Activated naive CD8-positive, alpha-beta T cell treated with anti-CD3 and anti-CD28 coated beads for 36 hours (primary cell): ENCODE data around the gene KIF1A. TPM values are rescaled to one million over a fixed set of nuclear protein-coding genes. Genes with fewer than 3 reads are reported as not detected.
"Not testable (repeated sequence)": the region's sequence is repeated elsewhere in the genome, so short reads cannot be mapped to it uniquely, and the experiment has no call there.

Experiments
- DNase-seq: peaks from one replicate; pipeline ENCODE4 v3.0.0; 2021
- H3K27ac Mint-ChIP-seq: one replicate; pipeline ENCODE4 v1.8.0; 2022; ENCODE audit warnings: mild to moderate bottlenecking, moderate library complexity, mixed read lengths
- H3K27me3 Mint-ChIP-seq: one replicate; pipeline ENCODE4 v1.8.0; 2022; ENCODE audit warnings: mild to moderate bottlenecking, mixed read lengths
- H3K36me3 Mint-ChIP-seq: one replicate; pipeline ENCODE4 v1.8.0; 2021; ENCODE audit warnings: mild to moderate bottlenecking, mixed read lengths
- H3K4me1 Mint-ChIP-seq: one replicate; pipeline ENCODE4 v1.8.0; 2021; ENCODE audit warnings: mixed read lengths
- H3K4me3 Mint-ChIP-seq: one replicate; pipeline ENCODE4 v1.8.0; 2022; ENCODE audit warnings: mild to moderate bottlenecking, moderate library complexity, mixed read lengths
- H3K9me3 Mint-ChIP-seq: one replicate; pipeline ENCODE4 v1.8.0; 2022; ENCODE audit warnings: mixed read lengths
- total RNA-seq, 2 experiments: library from RNA; stranded (reverse); gene quantifications; one replicate each; pipeline ENCODE4 v1.2.3, GENCODE V29; 2021

Gene KIF1A
- total RNA-seq, 2 experiments from 2014 or later: 7.7 to 8.2 TPM

DNA sequence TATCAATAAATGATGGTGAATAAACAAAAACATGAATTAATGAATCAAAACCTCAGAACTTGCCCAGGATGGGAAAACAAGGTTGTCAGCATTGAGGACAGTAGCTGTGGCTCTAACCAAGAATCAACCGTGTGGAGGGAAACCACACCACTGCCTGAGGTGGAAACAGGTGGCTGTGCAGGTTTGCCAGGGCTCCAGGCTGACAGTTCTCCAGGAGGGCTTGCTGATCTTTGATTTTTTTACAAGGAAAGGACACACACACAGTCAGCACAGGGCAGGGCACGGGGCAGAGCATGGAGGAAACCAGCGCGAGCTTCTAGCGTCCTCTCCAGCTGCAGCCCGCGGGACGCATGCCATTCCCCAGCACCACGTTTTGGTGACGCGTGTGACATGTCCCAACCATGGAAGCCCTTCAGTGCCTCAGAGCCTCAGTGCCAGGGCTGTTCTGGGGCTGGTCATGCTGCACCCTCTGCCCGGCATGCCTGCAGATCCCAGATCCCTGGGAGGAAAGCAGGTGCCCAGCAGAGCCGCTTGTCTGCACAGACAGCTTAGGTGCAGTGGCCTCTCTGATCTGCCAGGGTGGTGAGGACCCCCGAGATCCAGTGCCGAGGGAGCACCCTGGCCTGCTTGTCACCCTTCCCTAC, 32.8 kb upstream of the KIF1A start:
- DNase-seq: no peak
- no peak overlapping the region for H3K27ac Mint-ChIP-seq
- no peaks in the 10 kb centered on the region for H3K27me3 Mint-ChIP-seq
- H3K9me3 Mint-ChIP-seq: peaks cover 7% of the 10 kb centered on the region
- H3K4me3 Mint-ChIP-seq: no peak overlapping the region
- no peaks in the 10 kb centered on the region for H3K4me1 Mint-ChIP-seq
- H3K36me3 Mint-ChIP-seq: no peaks in the 10 kb centered on the region

DNA sequence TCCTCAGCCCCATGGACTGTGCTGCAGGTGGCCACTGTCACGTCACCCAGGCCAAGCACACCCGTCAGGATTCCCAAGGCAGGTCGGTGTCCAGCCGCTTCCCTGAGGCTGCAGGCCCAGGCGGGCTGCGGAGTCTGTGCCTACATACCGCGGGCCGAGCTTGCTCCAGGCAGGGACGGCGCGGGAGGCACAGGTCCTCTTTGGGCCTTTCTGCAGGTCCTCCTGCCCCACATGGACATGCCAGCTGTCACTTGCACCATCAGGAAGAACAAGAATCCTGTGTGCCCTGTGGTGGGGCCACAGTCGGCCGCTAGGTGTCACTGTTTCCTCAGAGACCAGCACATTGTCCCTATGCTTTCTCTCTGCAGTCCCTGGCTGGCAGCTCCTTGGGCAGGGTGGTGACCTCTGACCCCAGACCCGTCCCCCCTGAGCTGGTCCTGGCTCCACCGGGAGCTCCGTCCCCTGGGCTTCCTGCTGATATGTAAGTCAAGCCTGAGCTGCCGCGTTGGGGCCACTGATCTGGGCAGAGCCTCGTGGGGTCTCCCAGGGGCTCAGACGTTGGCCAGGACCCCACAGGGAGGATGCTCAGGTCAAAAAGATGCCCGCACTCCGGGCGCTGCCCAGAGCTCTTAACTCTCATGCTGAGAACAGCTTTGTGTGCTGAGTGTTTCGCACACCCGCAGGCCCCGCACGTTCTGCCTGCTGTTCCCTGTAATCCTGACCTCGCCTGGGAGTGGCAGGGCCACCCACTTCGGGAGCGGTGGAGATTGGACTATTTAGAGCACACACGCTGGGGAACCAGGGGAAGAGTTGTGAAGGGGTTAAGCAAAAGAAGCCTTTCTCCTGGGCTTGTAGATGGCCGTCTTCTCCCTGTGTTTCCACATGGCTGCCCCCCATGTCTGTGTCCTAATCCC, 31.3 kb upstream of the KIF1A start:
- peak; percentile 71 for DNase-seq
- Mint-ChIP-seq H3K4me1 (no peaks in the 10 kb centered on the region), H3K27me3 (no peaks in the 10 kb centered on the region), H3K36me3 (no peaks in the 10 kb centered on the region), H3K4me3 (no peak overlapping the region), H3K27ac (no peak overlapping the region), H3K9me3 (peaks cover 7% of the 10 kb centered on the region)

DNA sequence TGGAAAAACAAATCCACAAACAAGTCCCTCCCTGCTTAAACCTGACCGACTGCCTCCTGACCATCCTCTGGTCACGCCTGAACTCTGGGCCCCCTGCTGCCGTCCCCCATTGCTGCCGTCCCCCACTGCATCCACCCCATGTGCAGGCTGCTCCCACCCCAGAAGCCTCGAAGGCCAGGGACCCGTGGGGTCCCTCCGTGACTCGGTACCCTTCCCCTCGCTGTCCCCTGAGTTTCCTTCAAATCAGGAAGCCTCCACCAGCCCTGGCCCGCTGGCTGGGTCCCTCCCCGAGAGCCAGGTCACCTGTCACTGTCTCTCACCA, 30.7 kb upstream of the KIF1A start:
- H3K36me3 Mint-ChIP-seq: no peaks in the 10 kb centered on the region

DNA sequence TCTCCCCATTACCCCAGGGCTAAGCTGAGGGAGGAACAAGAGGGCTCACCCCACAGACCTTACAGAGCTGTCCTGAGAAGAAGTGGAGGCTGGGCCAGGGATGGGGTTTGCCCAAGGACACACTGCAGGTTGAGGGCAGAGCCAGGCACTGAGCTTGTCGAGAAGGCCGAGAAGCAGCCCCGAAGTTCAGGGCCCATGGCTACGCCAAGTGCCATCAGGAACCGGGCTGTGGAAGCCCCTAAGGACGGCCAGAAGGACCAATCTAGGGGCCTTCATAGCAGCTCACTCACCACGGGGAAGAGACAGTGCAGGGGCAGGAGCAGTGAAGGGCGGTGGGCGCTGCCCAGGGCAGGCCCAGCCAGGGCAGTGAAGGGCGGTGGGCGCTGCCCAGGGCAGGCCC, 30.0 kb upstream of the KIF1A start:
- no peak overlapping the region for H3K27ac Mint-ChIP-seq
- H3K9me3 Mint-ChIP-seq: peaks cover 7% of the 10 kb centered on the region
- H3K27me3 Mint-ChIP-seq: no peaks in the 10 kb centered on the region
- H3K4me3 Mint-ChIP-seq: no peak overlapping the region
- H3K4me1 Mint-ChIP-seq: no peaks in the 10 kb centered on the region
- H3K36me3 Mint-ChIP-seq: no peaks in the 10 kb centered on the region
- DNase-seq: no peak

More for the DNA sequence above, 30.7 kb upstream of the KIF1A start:
- no peak overlapping the region for H3K27ac Mint-ChIP-seq
- no peak for DNase-seq
- no peaks in the 10 kb centered on the region for H3K4me1 Mint-ChIP-seq
- peaks cover 7% of the 10 kb centered on the region for H3K9me3 Mint-ChIP-seq
- no peak overlapping the region for H3K4me3 Mint-ChIP-seq
- H3K27me3 Mint-ChIP-seq: no peaks in the 10 kb centered on the region

DNA sequence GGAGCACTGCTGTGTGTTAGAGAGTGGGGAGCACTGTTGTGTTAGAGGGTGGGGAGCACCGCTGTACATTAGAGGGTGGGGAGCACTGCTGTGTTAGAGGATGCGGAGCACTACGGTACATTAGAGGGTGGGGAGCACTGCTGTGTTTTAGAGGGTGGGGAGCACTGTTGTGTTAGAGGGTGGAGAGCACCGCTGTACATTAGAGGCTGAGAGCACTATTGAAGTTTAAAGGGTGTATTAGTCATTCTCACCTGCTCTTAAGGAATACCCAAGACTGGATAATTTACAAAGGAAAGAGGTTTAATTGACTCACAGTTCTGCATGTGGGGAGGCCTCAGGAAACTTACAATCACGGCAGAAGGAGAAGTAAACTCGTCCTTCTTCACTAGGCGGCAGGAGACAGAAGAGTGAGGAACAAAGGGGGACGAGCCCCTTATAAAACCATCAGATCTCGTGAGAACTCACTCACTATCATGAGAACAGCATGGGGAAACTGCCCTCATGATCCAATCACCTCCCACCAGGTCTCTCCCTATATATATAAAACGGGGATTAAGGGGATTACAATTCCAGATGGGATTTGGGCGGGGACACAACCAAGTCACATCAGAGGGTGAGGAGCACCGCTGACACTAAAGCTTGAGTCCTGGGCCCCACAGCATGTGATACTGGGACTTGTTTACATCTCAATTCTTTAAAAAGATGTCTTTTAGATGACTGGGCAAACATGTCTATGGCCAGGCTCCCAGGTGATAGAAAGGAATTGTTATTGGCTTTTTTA, 29.1 kb upstream of the KIF1A start:
- DNase-seq: no peak
- Mint-ChIP-seq H3K27me3 (peaks cover 2% of the 10 kb centered on the region), H3K27ac (no peak overlapping the region), H3K4me3 (no peak overlapping the region), H3K36me3 (no peaks in the 10 kb centered on the region), H3K4me1 (no peaks in the 10 kb centered on the region), H3K9me3 (peaks cover 3% of the 10 kb centered on the region)

DNA sequence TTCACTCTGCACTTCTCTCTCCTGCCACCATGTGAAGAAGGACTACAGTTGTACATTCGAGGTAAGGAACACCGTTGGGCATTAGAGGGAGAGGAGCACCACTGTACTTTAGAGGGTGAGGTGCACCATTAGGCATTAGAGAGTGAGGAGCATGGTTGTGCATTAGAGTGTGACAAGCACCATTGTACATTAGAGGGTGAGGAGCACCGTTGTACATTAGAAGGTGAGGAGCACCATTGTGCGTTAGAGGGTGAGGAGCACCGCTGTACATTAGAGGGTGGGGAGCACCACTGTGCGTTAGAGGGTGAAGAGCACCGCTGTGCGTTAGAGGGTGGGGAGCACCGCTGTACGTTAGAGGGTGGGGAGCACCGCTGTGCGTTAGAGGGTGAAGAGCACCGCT, 27.8 kb upstream of the KIF1A start:
- H3K9me3 Mint-ChIP-seq: peaks cover 2% of the 10 kb centered on the region
- no peaks in the 10 kb centered on the region for H3K36me3 Mint-ChIP-seq
- H3K27ac Mint-ChIP-seq: no peak overlapping the region
- H3K4me3 Mint-ChIP-seq: no peak overlapping the region
- no peaks in the 10 kb centered on the region for H3K4me1 Mint-ChIP-seq
- no peak for DNase-seq
- peaks cover 4% of the 10 kb centered on the region for H3K27me3 Mint-ChIP-seq

DNA sequence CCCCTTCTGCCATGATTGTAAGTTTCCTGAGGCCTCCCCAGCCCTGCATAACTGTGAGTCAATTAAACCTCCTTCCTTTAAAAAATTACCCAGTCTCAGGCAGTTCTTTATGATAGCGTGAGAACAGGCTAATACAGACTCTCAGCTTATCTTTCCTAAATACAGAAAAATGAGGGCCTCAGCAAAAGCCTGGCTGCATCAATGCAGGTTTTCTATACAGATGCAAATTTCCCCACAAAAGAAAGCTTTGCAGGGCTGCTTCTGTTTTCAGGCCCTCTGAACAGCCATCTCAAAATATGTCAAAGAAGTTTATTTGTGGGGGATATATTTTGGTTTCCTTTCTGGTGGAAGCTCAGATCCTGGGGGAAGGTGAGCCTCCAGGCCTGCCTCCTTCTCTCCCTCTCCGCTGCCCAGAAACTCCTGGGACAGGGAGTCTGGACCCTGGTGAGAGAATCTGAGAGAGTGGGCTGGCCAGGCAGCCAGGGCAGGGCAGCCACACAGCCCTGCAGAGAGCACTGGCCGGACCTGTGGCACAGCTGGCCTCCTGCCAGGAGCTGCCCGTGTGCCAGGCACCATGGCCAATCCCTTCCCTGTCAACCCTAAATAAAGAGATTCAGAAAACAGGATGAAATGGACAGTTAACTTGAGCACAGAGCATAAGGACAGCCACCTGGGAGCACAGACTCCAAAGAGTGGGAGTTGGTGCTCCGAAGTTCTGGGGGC, 27.0 kb upstream of the KIF1A start:
- Mint-ChIP-seq H3K9me3 (peaks cover 2% of the 10 kb centered on the region), H3K4me1 (no peaks in the 10 kb centered on the region), H3K27me3 (peaks cover 7% of the 10 kb centered on the region), H3K27ac (no peak overlapping the region), H3K4me3 (no peak overlapping the region), H3K36me3 (no peaks in the 10 kb centered on the region)
- no peak for DNase-seq

GRCh38 chr2:240846309-240846708, 26.3 kb upstream of the KIF1A start:
- not testable (repeated sequence) for H3K27me3 Mint-ChIP-seq, H3K4me1 Mint-ChIP-seq, H3K27ac Mint-ChIP-seq, H3K4me3 Mint-ChIP-seq, DNase-seq, H3K36me3 Mint-ChIP-seq, H3K9me3 Mint-ChIP-seq

GRCh38 chr2:240840435-240841060, 20.5 kb upstream of the KIF1A start:
- Mint-ChIP-seq H3K9me3 (peaks cover 2% of the 10 kb centered on the region), H3K27ac (no peak overlapping the region), H3K4me1 (no peaks in the 10 kb centered on the region), H3K36me3 (no peaks in the 10 kb centered on the region), H3K27me3 (peaks cover 7% of the 10 kb centered on the region), H3K4me3 (no peak overlapping the region)
- no peak for DNase-seq

GRCh38 chr2:240839152-240840143, 19.4 kb upstream of the KIF1A start:
- Mint-ChIP-seq H3K27me3 (peaks cover 7% of the 10 kb centered on the region), H3K36me3 (no peaks in the 10 kb centered on the region), H3K27ac (no peak overlapping the region), H3K4me1 (no peaks in the 10 kb centered on the region), H3K9me3 (no peaks in the 10 kb centered on the region), H3K4me3 (no peak overlapping the region)
- DNase-seq: no peak

DNA sequence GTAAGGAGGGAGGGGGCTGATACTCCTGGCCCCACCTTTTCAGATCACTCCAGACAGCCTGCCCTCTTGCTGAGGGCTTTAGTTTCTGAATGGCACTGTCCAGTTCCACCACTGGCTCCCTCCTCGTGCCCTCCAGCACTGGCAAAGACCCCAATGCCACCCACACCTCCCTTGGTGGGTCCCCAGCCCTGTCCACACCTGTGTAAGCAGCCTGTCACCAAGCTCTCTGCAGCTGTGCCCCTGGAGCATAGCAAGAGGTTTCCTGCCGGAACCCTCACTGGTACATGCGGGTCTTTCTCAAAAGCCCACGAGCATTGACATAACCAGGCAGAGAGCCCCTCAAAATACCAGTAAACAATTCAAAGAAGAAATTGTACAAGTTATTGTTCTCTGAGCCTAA, 17.6 kb upstream of the KIF1A start:
- peaks cover 3% of the 10 kb centered on the region for H3K27me3 Mint-ChIP-seq
- DNase-seq: no peak
- H3K4me3 Mint-ChIP-seq: no peak overlapping the region
- H3K9me3 Mint-ChIP-seq: no peaks in the 10 kb centered on the region
- no peaks in the 10 kb centered on the region for H3K36me3 Mint-ChIP-seq
- H3K4me1 Mint-ChIP-seq: no peaks in the 10 kb centered on the region
- no peak overlapping the region for H3K27ac Mint-ChIP-seq

- no peak overlapping the region for H3K4me3 Mint-ChIP-seq
These were observed 16.9 kb upstream of the KIF1A start for GRCh38 chr2:240836781-240837467.

GRCh38 chr2:240835528-240835927, 15.5 kb upstream of the KIF1A start:
- Mint-ChIP-seq H3K4me3 (no peak overlapping the region), H3K4me1 (peaks cover 5% of the 10 kb centered on the region), H3K36me3 (no peaks in the 10 kb centered on the region), H3K27ac (no peak overlapping the region), H3K27me3 (peaks cover 4% of the 10 kb centered on the region), H3K9me3 (no peaks in the 10 kb centered on the region)
- DNase-seq: no peak

More at GRCh38 chr2:240836781-240837467, 16.9 kb upstream of the KIF1A start:
- no peaks in the 10 kb centered on the region for H3K9me3 Mint-ChIP-seq
- peaks cover under 1% of the 10 kb centered on the region for H3K4me1 Mint-ChIP-seq
- no peak overlapping the region for H3K27ac Mint-ChIP-seq
- H3K27me3 Mint-ChIP-seq: no peaks in the 10 kb centered on the region
- no peaks in the 10 kb centered on the region for H3K36me3 Mint-ChIP-seq
- no peak for DNase-seq
